HEK293T (cell line): ENCODE measurements around the gene MFSD6L.

ENCODE experiments used
- ARNT ChIP-seq: fragments of 450-650 bp; IDR thresholded peaks from 2 replicates; pipeline ENCODE4 v1.6.1; 2017; ENCODE audit warnings: mild to moderate bottlenecking
- BHLHE40 ChIP-seq: fragments of 450-650 bp; IDR thresholded peaks from 2 replicates; pipeline ENCODE4 v1.6.1; 2016; ENCODE audit warnings: mild to moderate bottlenecking, moderate library complexity, borderline replicate concordance

DNA sequence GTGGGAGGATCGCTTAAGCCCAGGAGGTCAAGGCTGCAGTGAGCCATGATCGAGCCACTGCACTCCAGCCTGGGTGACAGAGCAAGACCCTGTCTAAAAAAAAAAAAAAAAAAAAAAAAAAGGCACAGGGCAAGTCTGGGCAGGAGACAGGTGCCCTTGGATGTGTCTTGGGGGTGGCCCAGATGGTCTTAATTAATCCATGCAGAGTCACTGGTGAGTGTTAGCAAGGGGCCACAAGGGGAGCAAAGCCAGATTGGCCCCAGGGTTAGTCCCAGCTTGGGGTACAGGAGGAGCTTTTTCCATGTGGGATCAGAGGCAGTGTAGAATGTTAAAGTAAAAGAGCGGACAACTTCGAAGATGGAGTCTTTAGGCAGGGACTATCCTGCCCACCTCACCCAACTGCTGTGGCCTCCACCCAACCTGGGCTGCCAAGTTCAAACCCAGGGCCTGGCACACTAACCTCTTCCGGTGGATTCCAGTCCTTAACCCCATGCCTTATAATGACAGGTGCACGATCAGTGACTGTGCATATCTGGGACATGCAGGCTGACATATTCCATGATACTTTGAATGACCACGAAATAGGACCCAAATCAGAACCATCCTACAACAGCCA lies 32.2 kb upstream of the MFSD6L start:
- TF ChIP-seq BHLHE40 (no peak), ARNT (no peak)
